Dermis lymphatic vessel endothelial cell (primary cell): ENCODE measurements around the gene ANKRD34C. TPM values are rescaled to one million over a fixed set of nuclear protein-coding genes. Genes with fewer than 3 reads are reported as not detected.

ENCODE experiments used
- total RNA-seq: library from RNA; depleted of rRNA; stranded (reverse); fragments of >200 nt; gene quantifications from 2 replicates; pipeline ENCODE4 v1.2.1, GENCODE V29; 2014

ANKRD34C gene
- not detected in 2 replicates for total RNA-seq

GRCh38 chr15:79282371-79283251 lies at the start of gene ANKRD34C:
Gene ANKRD34C, plus strand, starts transcription at chr15:79282722. Its CDS starts 10,563 bp downstream, at chr15:79293285.

GRCh38 chr15:79310985-79311900 lies 28.7 kb downstream of the ANKRD34C start, which contains the start of gene TMED3:
Gene TMED3, plus strand, starts transcription at chr15:79311112. Its CDS starts 138 bp downstream, at chr15:79311250.

Other genes starting within 250 kb of the ANKRD34C start
- gene RASGRF1, start 191.9 kb upstream of the ANKRD34C start, total RNA-seq, result 0.98 and 2.9 TPM in 2 replicates
- gene TMED3, start 28.4 kb downstream of the ANKRD34C start, total RNA-seq, result 182 and 253 TPM in 2 replicates
- 0.77 and 0.87 TPM in 2 replicates for gene MINAR1, start 149.6 kb downstream of the ANKRD34C start, total RNA-seq